DLD1 (cell line): ENCODE data around the gene TMEM87A.

ENCODE experiments used
- in situ Hi-C: cut with HindIII; loops from 2 replicates; pipeline ENCODE4 v1.10.0; 2017; ENCODE audit warnings: low sequenced_read_pairs

TMEM87A gene

GRCh38 chr15:42166225-42166940 is 106.8 kb downstream of the TMEM87A start:
- in situ Hi-C loops: no loop called here

- in situ Hi-C loops: no loop called here
Measured at GRCh38 chr15:42165106-42165505, 108.1 kb downstream of the TMEM87A start.

DNA sequence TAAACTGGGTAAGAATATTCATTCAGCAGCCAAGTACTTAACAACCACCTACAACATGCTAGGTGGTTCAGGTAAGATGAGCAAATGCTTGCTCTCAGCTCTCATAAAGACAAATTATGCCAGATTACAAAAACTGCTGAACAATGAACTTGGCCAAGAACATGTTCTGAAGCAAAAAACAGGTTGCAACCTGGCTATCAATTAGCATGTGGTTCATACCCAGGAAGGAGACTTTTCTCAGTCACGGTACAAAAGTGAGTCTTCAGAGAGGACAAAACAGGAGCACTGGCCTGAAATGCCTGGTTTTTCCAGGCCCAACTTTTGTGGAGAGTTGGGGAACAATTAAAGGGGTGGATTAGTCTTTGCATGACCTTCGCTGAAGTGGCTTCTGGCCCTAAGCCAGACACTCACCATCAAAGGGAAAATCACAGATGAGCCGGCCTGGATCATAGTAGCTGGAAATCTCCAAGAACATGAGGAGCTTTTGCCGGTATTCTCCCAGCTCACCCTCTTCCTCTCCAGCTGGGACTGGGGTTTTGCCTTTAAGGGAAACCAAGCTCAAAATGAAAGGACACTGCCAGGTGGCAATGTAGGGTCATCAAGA is 109.2 kb downstream of the TMEM87A start:
- in situ Hi-C loops: no loop called here

DNA sequence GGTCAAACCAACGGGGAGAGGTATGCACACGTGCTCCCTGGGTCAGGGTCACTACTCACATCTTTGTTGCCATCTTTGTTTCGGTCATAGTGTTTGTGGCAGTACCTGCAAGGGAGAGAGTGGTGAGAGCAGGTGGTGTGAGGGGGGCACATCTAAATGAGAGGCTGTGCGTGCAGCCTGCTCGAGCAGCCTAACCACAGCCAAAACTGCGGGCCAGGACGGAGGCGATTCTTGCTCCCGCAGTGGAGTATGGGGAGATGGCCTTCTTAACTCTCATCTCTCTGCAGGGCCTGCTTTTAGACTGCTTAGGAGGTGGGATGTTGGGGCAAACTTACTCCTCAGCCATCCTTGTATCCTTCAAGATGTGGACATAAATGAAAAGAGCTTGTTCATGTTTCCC is 109.9 kb downstream of the TMEM87A start:
- in situ Hi-C loops: no loop called here
